CD8-positive, alpha-beta memory T cell (primary cell): ENCODE results near the gene FHL1. TPM values are rescaled to one million over a fixed set of nuclear protein-coding genes. Genes with fewer than 3 reads are reported as not detected.

ENCODE experiments used
- CTCF ChIA-PET: fragments of 350-600 bp; sonication (Branson Sonifier 250); formaldehyde crosslinking; loops from one replicate; lab custom pipeline; 2021; ENCODE audit warnings: antibody characterized with exemption; lab: Charles Lee
- POLR2A ChIA-PET: fragments of 350-600 bp; sonication (Branson Sonifier 250); formaldehyde crosslinking; loops from one replicate; lab custom pipeline; 2021; ENCODE audit warnings: antibody characterized with exemption; lab: Charles Lee
- DNase-seq, 5 donors: peaks; one replicate each; pipeline versions ENCODE4 v3.0.0 to v3.0.0-alpha.2; 2020 to 2022; ENCODE audit warnings: mixed read lengths in 1 of 5
- H3K27ac ChIP-seq: one replicate; pipeline ENCODE4 v1.7.0; 2013; ENCODE audit warnings: low read depth, mild to moderate bottlenecking, low read length, moderate library complexity
- H3K27me3 ChIP-seq: 2 replicates; pipeline ENCODE4 v1.7.0; 2013; ENCODE audit warnings: low read length, mild to moderate bottlenecking; ENCODE audit not compliant: insufficient read depth, poor library complexity, severe bottlenecking
- H3K36me3 ChIP-seq: 2 replicates; pipeline ENCODE4 v1.7.0; 2013; ENCODE audit warnings: mild to moderate bottlenecking, low read length, moderate library complexity; ENCODE audit not compliant: insufficient read depth
- H3K4me1 ChIP-seq: 2 replicates; pipeline ENCODE4 v1.7.0; 2013; ENCODE audit warnings: mild to moderate bottlenecking, low read length, moderate library complexity; ENCODE audit not compliant: insufficient read depth
- H3K4me3 ChIP-seq: 2 replicates; pipeline ENCODE4 v1.7.0; 2013; ENCODE audit warnings: mild to moderate bottlenecking, low read length
- H3K9me3 ChIP-seq: 2 replicates; pipeline ENCODE4 v1.7.0; 2013; ENCODE audit warnings: mild to moderate bottlenecking, low read length
- H3K27ac Mint-ChIP-seq, 8 donors: one replicate each; pipeline ENCODE4 v1.8.0; 2020 to 2021; ENCODE audit warnings: mixed read lengths in 8 of 8, mild to moderate bottlenecking in 6 of 8, inconsistent platforms in 3 of 8, moderate library complexity in 3 of 8
- H3K27me3 Mint-ChIP-seq, 2 donors: one replicate each; pipeline ENCODE4 v1.8.0; 2020 to 2021; ENCODE audit warnings: mixed read lengths in 2 of 2, mild to moderate bottlenecking in 1 of 2, moderate library complexity in 1 of 2
- H3K36me3 Mint-ChIP-seq, 3 donors: one replicate each; pipeline ENCODE4 v1.8.0; 2020 to 2021; ENCODE audit warnings: mixed read lengths in 3 of 3, inconsistent platforms in 1 of 3, mild to moderate bottlenecking in 1 of 3
- H3K4me1 Mint-ChIP-seq, 3 donors: one replicate each; pipeline ENCODE4 v1.8.0; 2020 to 2021; ENCODE audit warnings: mixed read lengths in 3 of 3, inconsistent platforms in 1 of 3, mild to moderate bottlenecking in 1 of 3
- H3K4me3 Mint-ChIP-seq, 7 donors: one replicate each; pipeline ENCODE4 v1.8.0; 2020 to 2021; ENCODE audit warnings: mixed read lengths in 7 of 7, mild to moderate bottlenecking in 6 of 7, moderate library complexity in 4 of 7, inconsistent platforms in 2 of 7
- H3K9me3 Mint-ChIP-seq, 5 donors: one replicate each; pipeline ENCODE4 v1.8.0; 2020 to 2022; ENCODE audit warnings: mixed read lengths in 5 of 5, mild to moderate bottlenecking in 3 of 5, moderate library complexity in 2 of 5, inconsistent platforms in 1 of 5
- polyA plus RNA-seq: library from polyadenylated mRNA; unstranded; fragments of 300-500 nt; fragmentation: Illumina TruSeq; gene quantifications from one replicate; pipeline ENCODE4 v1.2.3, GENCODE V29; 2021
- total RNA-seq, 2 experiments: library from RNA; stranded (reverse); gene quantifications; one replicate each; pipeline ENCODE4 v1.2.3, GENCODE V29; 2021

Gene FHL1
- total and polyA plus RNA-seq, 3 experiments from 2014 or later: 7.5 to 18.5 (median 8.1) TPM

DNA sequence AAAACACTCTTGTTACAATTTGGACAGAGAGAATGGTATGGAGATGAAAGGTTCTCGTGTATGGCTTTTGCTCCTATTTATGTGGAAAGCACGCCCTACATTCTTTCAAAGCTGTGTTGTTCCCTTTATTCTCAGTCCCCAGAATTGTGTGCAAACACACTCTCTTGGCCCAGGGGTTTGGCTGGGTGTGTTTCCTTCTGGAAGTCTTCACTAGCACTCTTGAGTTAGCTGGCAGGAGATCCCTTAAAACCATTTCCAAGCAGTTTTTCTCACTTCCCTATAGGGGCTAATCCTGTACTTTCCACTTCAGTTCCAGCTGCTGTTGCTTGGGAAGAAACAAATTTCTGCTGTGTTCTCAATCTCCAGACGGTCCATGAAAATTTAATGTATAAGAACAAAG lies 35.1 kb downstream of the FHL1 start:
- Mint-ChIP-seq H3K36me3 (no peaks in the 10 kb centered on the region), H3K9me3 (no peaks in the 10 kb centered on the region), H3K4me3 (no peak overlapping the region), H3K4me1 (no peaks in the 10 kb centered on the region), H3K27me3 (peaks cover 0 to 2% of the 10 kb centered on the region in 2 donors), H3K27ac (no peak overlapping the region)
- no peak for DNase-seq
- Histone ChIP-seq H3K27ac (no peak overlapping the region), H3K36me3 (no peaks in the 10 kb centered on the region), H3K9me3 (no peaks in the 10 kb centered on the region), H3K4me3 (no peak overlapping the region), H3K27me3 (no peaks in the 10 kb centered on the region), H3K4me1 (no peaks in the 10 kb centered on the region)
- POLR2A ChIA-PET: no interaction called here
- CTCF ChIA-PET: no interaction called here

- Histone ChIP-seq H3K36me3 (no peaks in the 10 kb centered on the region), H3K4me1 (no peaks in the 10 kb centered on the region), H3K27me3 (no peaks in the 10 kb centered on the region), H3K4me3 (no peak overlapping the region), H3K9me3 (no peaks in the 10 kb centered on the region), H3K27ac (no peak overlapping the region)
- Mint-ChIP-seq H3K9me3 (no peaks in the 10 kb centered on the region), H3K27me3 (peaks cover 0 to 2% of the 10 kb centered on the region in 2 donors), H3K27ac (no peak overlapping the region), H3K36me3 (no peaks in the 10 kb centered on the region), H3K4me1 (no peaks in the 10 kb centered on the region), H3K4me3 (no peak overlapping the region)
- no peak for DNase-seq
- CTCF ChIA-PET: no interaction called here
- POLR2A ChIA-PET: no interaction called here
Observed at GRCh38 chrX:136183172-136183571, 35.8 kb downstream of the FHL1 start.

GRCh38 chrX:136183917-136184316 lies 36.6 kb downstream of the FHL1 start:
- POLR2A ChIA-PET: no interaction called here
- DNase-seq: no peak
- no peak overlapping the region for H3K27ac Mint-ChIP-seq
- Histone ChIP-seq H3K36me3 (no peaks in the 10 kb centered on the region), H3K27ac (no peak overlapping the region), H3K4me1 (no peaks in the 10 kb centered on the region), H3K27me3 (no peaks in the 10 kb centered on the region), H3K4me3 (no peak overlapping the region), H3K9me3 (no peaks in the 10 kb centered on the region)
- H3K4me1 Mint-ChIP-seq: no peaks in the 10 kb centered on the region
- no peaks in the 10 kb centered on the region for H3K9me3 Mint-ChIP-seq
- H3K27me3 Mint-ChIP-seq: peaks cover 0 to 2% of the 10 kb centered on the region in 2 donors
- CTCF ChIA-PET: no interaction called here
- H3K36me3 Mint-ChIP-seq: no peaks in the 10 kb centered on the region
- no peak overlapping the region for H3K4me3 Mint-ChIP-seq

- no peak overlapping the region for H3K4me3 ChIP-seq
- no peaks in the 10 kb centered on the region for H3K36me3 ChIP-seq
- H3K27me3 ChIP-seq: no peaks in the 10 kb centered on the region
- no peak overlapping the region for H3K27ac Mint-ChIP-seq
- H3K4me3 Mint-ChIP-seq: no peak overlapping the region
- no peak overlapping the region for H3K27ac ChIP-seq
- DNase-seq: no peak
- H3K36me3 Mint-ChIP-seq: no peaks in the 10 kb centered on the region
- CTCF ChIA-PET: interaction anchor here (0.8 kb wide), 1 partner anchor 84 kb away, joined by 4 read pairs; no protein-coding TSS in a partner anchor
- peaks cover 0 to 6% of the 10 kb centered on the region in 2 donors for H3K27me3 Mint-ChIP-seq
- H3K4me1 Mint-ChIP-seq: no peaks in the 10 kb centered on the region
- H3K9me3 Mint-ChIP-seq: no peaks in the 10 kb centered on the region
- no peaks in the 10 kb centered on the region for H3K9me3 ChIP-seq
- POLR2A ChIA-PET: no interaction called here
- H3K4me1 ChIP-seq: no peaks in the 10 kb centered on the region
Observed at GRCh38 chrX:136185401-136186022, 38.2 kb downstream of the FHL1 start.

DNA sequence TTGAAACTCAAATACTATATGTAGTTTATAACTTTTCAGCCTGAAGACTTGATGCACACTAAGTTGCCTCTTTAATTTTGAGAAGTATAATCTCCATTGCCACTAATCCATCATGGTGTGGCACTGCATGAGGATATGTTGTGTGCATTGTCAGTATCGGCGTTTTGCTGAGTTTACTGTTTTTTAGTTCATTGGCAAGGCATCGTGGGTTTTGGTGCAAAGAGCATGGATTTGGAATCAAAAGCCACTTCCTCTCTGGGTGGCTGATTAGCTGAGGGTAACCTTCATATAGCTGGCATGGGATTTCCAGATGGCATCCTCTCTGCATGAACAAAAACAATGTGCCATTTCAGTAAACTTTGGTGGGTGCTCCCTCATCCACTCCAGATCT lies 38.7 kb downstream of the FHL1 start:
- Mint-ChIP-seq H3K9me3 (no peaks in the 10 kb centered on the region), H3K27me3 (peaks cover 0 to 10% of the 10 kb centered on the region in 2 donors), H3K4me3 (no peak overlapping the region), H3K4me1 (no peaks in the 10 kb centered on the region), H3K36me3 (no peaks in the 10 kb centered on the region), H3K27ac (no peak overlapping the region)
- Histone ChIP-seq H3K9me3 (no peaks in the 10 kb centered on the region), H3K4me1 (no peaks in the 10 kb centered on the region), H3K36me3 (no peaks in the 10 kb centered on the region), H3K4me3 (no peak overlapping the region), H3K27me3 (no peaks in the 10 kb centered on the region), H3K27ac (no peak overlapping the region)
- ChIA-PET POLR2A (no interaction called here), CTCF (no interaction called here)
- no peak for DNase-seq

DNA sequence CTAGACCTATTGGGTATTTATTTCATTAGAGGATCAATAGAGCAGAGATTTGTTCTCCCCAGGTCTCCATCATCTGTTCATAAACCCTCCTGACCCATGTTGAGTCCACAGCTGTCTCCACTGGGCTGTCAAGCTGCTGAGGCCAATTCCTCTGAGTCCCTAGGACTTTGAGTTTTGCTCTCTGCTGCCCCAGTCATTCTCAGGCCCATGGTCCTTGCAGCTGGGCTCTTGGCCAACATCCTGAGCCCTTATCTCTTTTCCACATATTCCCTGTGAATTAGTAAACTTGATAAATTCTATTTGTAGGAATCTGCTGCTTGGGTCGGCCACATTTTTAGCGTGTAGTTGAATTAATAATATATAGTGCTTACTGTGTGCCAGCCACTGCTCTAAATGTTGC lies 41.9 kb downstream of the FHL1 start:
- no peaks in the 10 kb centered on the region for H3K9me3 Mint-ChIP-seq
- H3K27ac Mint-ChIP-seq: no peak overlapping the region
- H3K4me1 Mint-ChIP-seq: peaks cover 19 to 26% (median 25%) of the 10 kb centered on the region in 3 donors
- Histone ChIP-seq H3K36me3 (no peaks in the 10 kb centered on the region), H3K4me3 (no peak overlapping the region), H3K9me3 (no peaks in the 10 kb centered on the region), H3K27ac (no peak overlapping the region), H3K27me3 (no peaks in the 10 kb centered on the region), H3K4me1 (peaks cover 18% of the 10 kb centered on the region)
- POLR2A ChIA-PET: no interaction called here
- CTCF ChIA-PET: no interaction called here
- H3K27me3 Mint-ChIP-seq: peaks cover 0 to 13% of the 10 kb centered on the region in 2 donors
- H3K4me3 Mint-ChIP-seq: no peak overlapping the region
- DNase-seq: no peak
- no peaks in the 10 kb centered on the region for H3K36me3 Mint-ChIP-seq

- H3K36me3 Mint-ChIP-seq: no peaks in the 10 kb centered on the region
- Histone ChIP-seq H3K4me3 (no peak overlapping the region), H3K9me3 (no peaks in the 10 kb centered on the region), H3K36me3 (no peaks in the 10 kb centered on the region), H3K27me3 (no peaks in the 10 kb centered on the region), H3K4me1 (peaks cover 18% of the 10 kb centered on the region), H3K27ac (no peak overlapping the region)
- peaks cover 19 to 26% (median 25%) of the 10 kb centered on the region in 3 donors for H3K4me1 Mint-ChIP-seq
- CTCF ChIA-PET: no interaction called here
- POLR2A ChIA-PET: no interaction called here
- no peak overlapping the region for H3K27ac Mint-ChIP-seq
- no peak overlapping the region for H3K4me3 Mint-ChIP-seq
- no peak for DNase-seq
- no peaks in the 10 kb centered on the region for H3K9me3 Mint-ChIP-seq
- peaks cover 0 to 15% of the 10 kb centered on the region in 2 donors for H3K27me3 Mint-ChIP-seq
Observed at GRCh38 chrX:136190038-136190713, 42.8 kb downstream of the FHL1 start.

DNA sequence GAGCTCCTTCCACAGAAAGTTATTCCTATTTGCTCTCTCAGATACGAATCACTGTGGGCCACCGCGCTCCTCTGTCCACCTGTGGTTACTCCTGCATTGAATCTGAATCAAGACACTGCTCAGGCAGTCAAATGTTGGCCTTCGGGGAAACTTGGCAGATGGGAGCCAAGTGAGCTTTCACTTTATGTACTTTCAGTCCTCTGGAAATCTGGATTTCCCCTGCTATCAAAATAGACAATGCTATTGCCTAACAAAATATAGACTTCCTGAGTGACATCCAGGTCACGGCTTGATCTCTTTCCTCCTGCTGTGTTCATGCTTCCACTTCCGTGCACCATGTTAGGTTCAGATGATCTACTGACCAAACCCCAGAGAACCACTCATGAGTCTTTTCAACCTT lies 43.8 kb downstream of the FHL1 start:
- CTCF ChIA-PET: no interaction called here
- no peak overlapping the region for H3K4me3 Mint-ChIP-seq
- Histone ChIP-seq H3K9me3 (no peaks in the 10 kb centered on the region), H3K4me1 (peaks cover 18% of the 10 kb centered on the region), H3K27ac (no peak overlapping the region), H3K4me3 (no peak overlapping the region), H3K27me3 (no peaks in the 10 kb centered on the region), H3K36me3 (no peaks in the 10 kb centered on the region)
- H3K9me3 Mint-ChIP-seq: no peaks in the 10 kb centered on the region
- POLR2A ChIA-PET: no interaction called here
- peak overlapping the region in 1 of 8 donors; percentile 22 for H3K27ac Mint-ChIP-seq
- peaks cover 19 to 26% (median 25%) of the 10 kb centered on the region in 3 donors for H3K4me1 Mint-ChIP-seq
- H3K36me3 Mint-ChIP-seq: peaks cover 0 to 1% (median 0%) of the 10 kb centered on the region in 3 donors
- no peak for DNase-seq
- H3K27me3 Mint-ChIP-seq: peaks cover 0 to 15% of the 10 kb centered on the region in 2 donors
